ENCODE data around the gene AK1.

The AK1 gene

DNA sequence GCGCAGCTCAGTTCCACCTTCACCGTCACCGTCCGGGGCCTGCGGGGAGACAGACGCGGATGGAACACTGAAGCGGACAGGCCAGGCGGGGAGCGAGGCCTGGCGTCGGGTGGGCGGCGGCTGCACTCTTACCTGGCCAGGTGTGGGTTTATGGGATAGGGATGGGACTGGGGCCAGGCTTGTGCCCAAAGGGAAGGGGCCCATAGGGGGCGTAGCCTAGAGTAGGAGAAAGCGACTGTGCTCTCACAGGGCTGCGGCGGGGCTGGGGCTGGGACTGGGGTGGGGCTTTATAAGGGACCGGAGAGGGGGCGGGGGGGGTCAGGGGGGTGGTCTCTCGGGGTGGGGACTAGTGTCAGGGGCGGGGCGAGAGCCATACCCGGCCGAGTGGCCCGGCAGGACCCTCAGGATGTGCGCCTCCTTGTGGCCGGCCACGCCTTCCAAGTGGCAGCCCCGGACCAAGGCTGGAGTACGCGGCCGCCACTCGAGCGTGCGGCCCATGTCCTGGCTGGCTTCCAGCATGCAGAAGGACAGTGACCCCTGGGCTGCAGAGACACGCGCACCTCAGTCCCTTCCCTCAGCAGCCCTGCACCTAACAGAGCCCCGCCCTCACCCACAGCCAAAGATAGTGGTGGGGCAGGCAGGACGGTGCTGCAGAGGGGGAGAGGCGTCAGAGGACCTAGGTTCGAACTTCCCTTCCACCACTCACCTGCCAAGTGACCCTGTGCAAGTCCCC lies 52.0 kb downstream of the AK1 start:
- Histone ChIP-seq H3K27me3 (ENCODE audit: insufficient read depth, low read length) (peaks cover 9% of the 10 kb centered on the region; the same call in 1 of the 2 replicates), H3K36me3 (ENCODE audit: insufficient read depth, low read length) (no peaks in the 10 kb centered on the region), H3K4me1 (ENCODE audit: insufficient read depth, low read length) (peaks cover 5% of the 10 kb centered on the region), H3K9ac (ENCODE audit: low read depth, low read length) (no peak overlapping the region), H3K9me3 (ENCODE audit: insufficient read depth, low read depth, low read length) (no peaks in the 10 kb centered on the region), H3K27ac (ENCODE audit: low read depth, low read length) (no peak overlapping the region), H3K4me3 (ENCODE audit: low read length) (peak overlapping the region; percentile 33)
- WGBS, result 29% methylated on average over 39 of the region's 42 CpGs

DNA sequence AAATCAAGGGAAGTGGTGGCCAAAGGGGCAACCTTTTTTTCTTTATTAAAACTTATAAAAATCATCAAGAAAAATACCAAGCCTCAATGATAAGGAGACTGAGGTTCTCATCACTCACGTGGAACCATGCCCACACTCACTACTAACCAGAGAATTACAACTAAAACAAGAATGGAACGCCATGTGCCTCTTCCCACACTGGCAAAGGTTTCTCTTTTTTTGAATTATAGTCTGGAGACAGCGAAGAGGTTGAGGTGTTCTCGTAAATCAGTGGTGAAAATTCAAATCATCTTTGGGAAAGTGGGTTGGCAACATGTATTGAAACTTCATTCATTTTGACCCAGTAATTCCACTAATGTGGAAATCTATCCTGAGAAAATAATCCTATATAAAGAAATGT lies 55.4 kb downstream of the AK1 start:
- 97% methylated on average over 4 of the region's 4 CpGs for WGBS
- no peak overlapping the region for H3K9ac ChIP-seq (ENCODE audit: low read depth, low read length)
- no peaks in the 10 kb centered on the region for H3K9me3 ChIP-seq (ENCODE audit: insufficient read depth, low read depth, low read length)
- H3K36me3 ChIP-seq (ENCODE audit: insufficient read depth, low read length), result no peaks in the 10 kb centered on the region
- no peak overlapping the region for H3K27ac ChIP-seq (ENCODE audit: low read depth, low read length)
- no peaks in the 10 kb centered on the region for H3K4me1 ChIP-seq (ENCODE audit: insufficient read depth, low read length)
- H3K27me3 ChIP-seq (ENCODE audit: insufficient read depth, low read length), result peaks cover 5% of the 10 kb centered on the region; the same call in 1 of the 2 replicates
- H3K4me3 ChIP-seq (ENCODE audit: low read length), result no peak overlapping the region

DNA sequence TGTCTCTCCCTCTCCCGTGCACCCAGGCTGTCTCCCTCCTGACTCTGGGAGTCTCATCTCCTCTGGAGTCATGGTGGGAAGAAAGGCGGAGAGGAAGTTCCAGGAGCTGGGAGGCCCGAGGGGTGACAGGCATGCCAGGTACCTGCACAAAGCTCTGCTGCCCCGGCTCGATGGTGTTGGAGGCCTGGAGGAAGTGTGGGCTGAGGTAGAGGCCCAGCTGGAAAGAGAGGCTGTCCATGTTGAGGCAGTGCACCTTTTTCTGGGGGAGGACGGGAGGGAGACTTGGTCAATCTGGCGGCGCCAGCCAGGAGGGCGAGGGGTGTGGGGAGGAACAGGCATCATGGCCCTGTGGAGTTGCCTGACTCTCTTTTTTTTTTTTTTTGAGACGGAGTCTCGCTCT lies 58.9 kb downstream of the AK1 start:
- H3K9me3 ChIP-seq (ENCODE audit: insufficient read depth, low read depth, low read length), result no peaks in the 10 kb centered on the region
- 94% methylated on average over 9 of the region's 11 CpGs for WGBS
- H3K36me3 ChIP-seq (ENCODE audit: insufficient read depth, low read length), result peaks cover 11% of the 10 kb centered on the region
- H3K4me1 ChIP-seq (ENCODE audit: insufficient read depth, low read length), result no peaks in the 10 kb centered on the region
- H3K9ac ChIP-seq (ENCODE audit: low read depth, low read length), result no peak overlapping the region
- H3K4me3 ChIP-seq (ENCODE audit: low read length), result no peak overlapping the region
- no peaks in the 10 kb centered on the region for H3K27me3 ChIP-seq (ENCODE audit: insufficient read depth, low read length)
- no peak overlapping the region for H3K27ac ChIP-seq (ENCODE audit: low read depth, low read length)

DNA sequence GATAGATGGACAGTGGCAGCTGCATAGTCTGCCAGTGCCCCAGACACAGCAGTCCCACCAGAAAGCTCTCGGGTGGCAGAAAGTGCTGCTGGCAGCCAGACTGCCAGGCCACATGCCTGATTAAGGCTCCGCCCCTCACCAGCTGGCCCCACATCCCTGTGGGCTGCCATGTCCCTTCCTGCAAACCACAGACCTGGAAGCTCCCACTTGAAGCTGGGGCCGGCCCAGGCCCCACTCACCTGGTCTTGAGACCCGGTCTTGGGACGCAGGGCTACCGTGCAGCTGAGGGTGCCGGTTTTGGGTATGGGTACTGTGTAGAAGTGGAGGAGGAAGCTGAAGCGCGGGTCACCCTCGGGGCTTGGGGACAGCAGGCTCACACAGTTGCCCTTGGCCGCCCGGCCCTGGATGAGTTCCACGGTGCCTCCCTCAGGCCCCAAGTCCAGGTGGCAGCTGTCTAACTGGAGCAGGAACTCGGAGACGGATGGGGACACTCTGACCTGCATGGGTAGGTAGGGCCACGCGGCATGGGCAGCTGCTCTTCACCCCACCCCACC lies 59.5 kb downstream of the AK1 start:
- no peak overlapping the region for H3K9ac ChIP-seq (ENCODE audit: low read depth, low read length)
- H3K27me3 ChIP-seq (ENCODE audit: insufficient read depth, low read length), result no peaks in the 10 kb centered on the region
- no peak overlapping the region for H3K4me3 ChIP-seq (ENCODE audit: low read length)
- H3K36me3 ChIP-seq (ENCODE audit: insufficient read depth, low read length), result peaks cover 17% of the 10 kb centered on the region
- no peaks in the 10 kb centered on the region for H3K9me3 ChIP-seq (ENCODE audit: insufficient read depth, low read depth, low read length)
- WGBS, result 94% methylated on average over 17 of the region's 17 CpGs
- H3K27ac ChIP-seq (ENCODE audit: low read depth, low read length), result no peak overlapping the region
- H3K4me1 ChIP-seq (ENCODE audit: insufficient read depth, low read length), result no peaks in the 10 kb centered on the region

DNA sequence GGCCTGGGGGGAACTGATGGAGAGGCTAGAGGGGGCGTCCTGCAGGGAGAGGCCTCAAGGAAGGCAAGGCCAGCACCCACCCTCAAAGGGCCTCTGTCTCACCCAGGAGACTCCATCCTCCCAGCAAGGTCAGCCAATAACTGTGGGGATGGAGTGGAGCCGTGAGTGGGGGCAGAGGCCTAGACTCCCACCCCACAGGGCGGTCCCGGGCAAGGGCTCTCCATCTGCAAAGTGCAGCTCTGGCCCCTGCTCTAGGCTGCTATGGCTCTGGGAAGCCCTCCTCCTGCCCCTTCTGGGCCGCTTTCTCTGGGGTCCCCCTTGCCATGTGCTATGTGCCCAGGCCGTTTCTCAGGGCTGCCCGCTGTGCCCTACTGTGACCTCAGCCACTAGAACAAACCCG lies 60.7 kb downstream of the AK1 start:
- H3K9ac ChIP-seq (ENCODE audit: low read depth, low read length), result no peak overlapping the region
- no peaks in the 10 kb centered on the region for H3K4me1 ChIP-seq (ENCODE audit: insufficient read depth, low read length)
- no peaks in the 10 kb centered on the region for H3K9me3 ChIP-seq (ENCODE audit: insufficient read depth, low read depth, low read length)
- WGBS, result 94% methylated on average over 7 of the region's 8 CpGs
- H3K27me3 ChIP-seq (ENCODE audit: insufficient read depth, low read length), result no peaks in the 10 kb centered on the region
- no peak overlapping the region for H3K27ac ChIP-seq (ENCODE audit: low read depth, low read length)
- no peak overlapping the region for H3K4me3 ChIP-seq (ENCODE audit: low read length)
- H3K36me3 ChIP-seq (ENCODE audit: insufficient read depth, low read length), result peaks cover 30% of the 10 kb centered on the region
